Stimulated activated CD4-positive, alpha-beta T cell treated with anti-CD3 and anti-CD28 coated beads, TNF-alpha, amount 100 ng/mL, for 4 hours (primary cell): ENCODE data around the gene TLK1.
"Not testable (repeated sequence)": the region's sequence is repeated elsewhere in the genome, so short reads cannot be mapped to it uniquely, and the experiment has no call there.

Experiments used
- DNase-seq, 3 experiments: peaks; one replicate each; pipeline ENCODE4 v3.0.0-alpha.2; 2020; ENCODE audit warnings: low read depth in 3 of 3

TLK1 gene

DNA sequence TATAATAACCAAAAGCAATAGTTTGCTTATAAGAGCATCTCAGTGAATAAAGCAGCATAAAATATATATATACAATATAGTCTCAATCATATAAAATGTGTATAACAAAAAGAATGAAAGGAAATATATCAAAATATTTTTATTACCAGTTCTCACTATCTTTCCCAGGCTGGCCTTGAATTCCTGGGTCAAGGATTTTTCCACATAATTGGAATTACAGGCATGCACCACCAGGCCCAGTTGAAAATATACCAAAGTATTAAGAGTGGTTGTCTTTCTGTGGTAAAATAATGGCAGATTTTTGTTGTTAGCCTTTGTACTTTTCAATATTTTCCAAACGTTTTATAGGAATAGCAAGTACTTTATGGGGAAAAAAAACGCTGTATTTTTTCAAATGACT is 8.6 kb upstream of the TLK1 start:
- DNase-seq = no peak

DNA sequence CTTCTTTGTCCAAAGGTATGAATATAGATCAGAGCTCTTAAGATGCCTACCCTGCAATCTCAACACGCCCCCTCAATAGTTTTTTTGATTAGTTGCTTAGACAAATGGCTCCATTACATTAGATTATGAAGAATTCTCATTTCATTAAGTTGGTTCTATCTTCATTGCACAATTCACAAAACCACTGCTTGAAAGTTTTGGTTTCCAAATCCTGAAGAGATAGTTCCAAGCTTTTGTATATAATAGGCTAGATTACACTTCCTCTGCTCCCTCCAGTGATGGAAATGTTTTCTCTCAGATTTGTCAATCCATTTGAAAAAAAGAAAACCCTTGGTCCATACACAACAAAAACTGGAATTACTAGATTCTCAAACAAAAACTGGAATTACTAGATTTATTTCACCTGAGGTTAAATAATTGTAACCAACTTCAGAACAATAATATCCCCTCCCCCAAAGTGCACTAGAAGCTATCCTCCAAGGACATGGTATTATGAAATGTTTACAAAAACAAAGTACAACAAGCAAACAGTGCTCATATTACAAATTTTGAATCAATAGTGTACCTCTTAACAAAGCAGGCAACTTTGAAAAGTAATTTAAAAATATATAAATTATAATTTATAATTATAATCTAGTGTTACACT is 6.8 kb upstream of the TLK1 start:
- no peak for DNase-seq

DNA sequence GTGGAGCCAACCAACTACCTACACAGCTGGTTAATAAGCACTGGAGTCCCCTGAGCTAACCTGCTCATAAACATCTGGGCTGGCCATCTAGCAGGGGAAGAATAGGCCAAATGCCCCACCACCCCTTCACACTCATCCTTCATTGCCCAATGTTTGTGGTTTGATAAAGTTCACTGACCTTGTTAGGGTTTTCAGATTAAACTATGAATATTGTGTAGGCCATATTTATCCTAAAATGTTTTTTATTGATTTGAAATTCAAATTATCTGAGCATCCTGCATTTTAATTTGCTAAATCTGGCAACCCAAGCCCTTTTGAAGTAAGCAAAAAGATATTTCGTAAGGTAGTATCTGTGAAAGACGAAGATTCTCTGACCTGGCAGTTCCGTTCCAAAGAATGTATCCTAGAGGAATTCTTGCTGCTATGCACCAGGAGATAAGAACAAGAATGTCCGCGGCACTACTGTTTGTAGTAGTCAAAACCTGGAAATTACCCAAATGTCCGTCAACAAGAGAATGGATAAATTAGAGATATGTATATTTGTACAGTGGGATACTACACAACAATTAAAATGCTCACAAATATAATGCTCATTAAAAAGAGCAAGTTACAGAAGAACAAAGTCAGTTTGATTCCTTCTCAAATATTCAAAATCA is 5.8 kb upstream of the TLK1 start:
- DNase-seq = no peak

DNA sequence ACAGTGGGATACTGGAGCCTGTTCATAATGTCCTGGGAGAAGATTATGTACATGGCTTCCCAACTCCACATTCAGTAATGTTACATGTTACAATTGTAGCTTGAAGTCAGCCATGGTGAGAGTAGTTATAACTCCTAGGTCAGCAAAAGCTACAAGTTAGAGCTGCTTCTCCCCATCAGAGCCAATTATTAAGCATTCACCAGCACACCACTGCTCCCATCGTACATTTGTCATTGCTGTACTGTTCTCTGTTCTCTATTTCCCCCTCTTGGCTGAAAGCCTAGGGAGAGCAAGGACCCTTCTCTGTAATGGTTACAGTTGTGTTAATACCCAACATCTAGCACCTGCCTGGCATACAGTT is 5.3 kb upstream of the TLK1 start:
- no peak for DNase-seq

DNA sequence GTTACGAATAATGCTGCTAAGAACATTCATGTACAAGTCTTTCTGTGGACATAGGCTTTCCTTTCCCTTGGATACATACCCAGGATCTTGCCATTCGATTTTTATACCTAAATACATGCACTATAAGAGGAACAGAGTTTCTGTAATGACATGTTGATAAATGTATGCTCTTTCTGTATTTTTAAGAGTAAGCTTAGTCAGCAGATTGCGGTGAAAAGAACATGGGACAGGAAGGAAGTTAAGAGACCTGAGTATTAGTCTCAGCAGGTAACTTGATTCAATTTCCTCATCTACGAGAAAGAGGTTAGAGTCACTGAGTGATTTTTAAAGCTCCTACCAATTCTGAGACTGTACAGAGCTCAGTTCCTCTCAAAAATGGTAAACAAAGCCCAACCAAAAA is 2.6 kb upstream of the TLK1 start:
- no peak for DNase-seq

DNA sequence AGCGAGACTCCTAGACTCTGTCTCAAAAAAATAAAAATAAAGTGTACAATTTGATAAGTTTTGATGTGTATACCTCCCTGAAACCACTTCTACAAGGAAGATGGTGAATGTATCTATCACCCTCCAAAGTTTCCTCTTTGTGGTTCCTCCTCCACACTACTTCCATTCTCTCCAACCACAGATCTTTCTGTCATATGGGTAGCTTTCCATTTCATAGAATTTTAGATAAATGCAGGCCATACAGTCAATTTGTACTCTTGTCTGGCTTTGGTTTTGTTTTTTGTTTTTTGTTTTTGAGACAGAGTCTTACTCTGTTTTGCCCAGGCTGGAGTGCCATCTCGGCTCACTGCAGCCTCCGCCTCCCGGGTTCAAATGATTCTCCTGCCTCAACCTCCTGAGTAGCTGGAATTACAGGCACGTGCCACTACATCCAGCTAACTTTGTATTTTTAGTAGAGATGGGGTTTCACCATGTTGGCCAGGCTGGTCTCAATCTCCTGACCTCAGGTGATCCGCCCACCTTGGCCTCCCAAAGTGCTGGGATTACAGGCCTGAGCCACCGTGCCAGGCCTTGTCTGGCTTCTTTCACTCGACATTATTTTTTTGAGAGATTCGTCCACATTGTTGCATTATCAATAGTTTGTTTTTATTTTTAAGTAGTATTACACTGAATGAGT is 2.0 kb upstream of the TLK1 start:
- not testable (repeated sequence) for DNase-seq

DNA sequence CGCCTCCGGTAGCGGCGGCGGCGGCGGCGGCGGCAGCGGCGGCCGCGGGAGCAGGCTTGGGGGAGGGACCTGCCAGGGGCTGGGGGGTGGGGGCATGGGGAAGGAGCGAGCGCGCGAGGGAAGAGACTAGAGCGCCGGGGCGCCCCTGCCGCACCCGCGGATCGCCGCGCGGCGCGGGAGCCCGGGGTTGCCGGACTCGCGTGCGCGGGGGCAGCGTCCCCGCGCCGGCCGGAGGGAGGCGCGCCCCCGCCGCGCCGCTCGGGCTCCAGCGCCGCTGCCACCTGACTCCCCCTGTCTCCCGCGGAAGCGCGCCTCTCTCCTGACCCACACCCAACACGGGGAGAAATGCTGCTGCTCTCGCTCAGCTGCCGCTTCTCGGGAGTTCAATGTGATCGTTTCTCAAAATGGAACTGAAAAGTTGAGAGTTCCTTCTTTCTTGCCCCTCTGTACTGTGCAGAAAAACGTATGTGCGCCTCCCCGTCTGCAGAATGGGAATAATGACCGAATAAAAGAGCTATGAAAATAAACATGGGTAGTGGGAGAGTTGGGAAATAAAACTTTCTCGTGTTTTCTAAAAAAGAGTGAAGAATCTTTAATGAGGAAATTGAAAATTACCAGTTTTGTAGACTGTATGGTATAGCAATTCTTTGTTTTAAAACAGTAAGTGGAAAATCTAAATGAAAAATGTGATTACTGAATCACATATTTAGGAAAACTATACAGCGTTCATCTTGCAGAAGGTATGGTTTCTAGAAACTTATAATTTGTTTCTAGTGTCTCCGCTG is 455 bp upstream of the TLK1 start:
- DNase-seq = peak in 2 of 3 experiments; percentile 21 to 36

DNA sequence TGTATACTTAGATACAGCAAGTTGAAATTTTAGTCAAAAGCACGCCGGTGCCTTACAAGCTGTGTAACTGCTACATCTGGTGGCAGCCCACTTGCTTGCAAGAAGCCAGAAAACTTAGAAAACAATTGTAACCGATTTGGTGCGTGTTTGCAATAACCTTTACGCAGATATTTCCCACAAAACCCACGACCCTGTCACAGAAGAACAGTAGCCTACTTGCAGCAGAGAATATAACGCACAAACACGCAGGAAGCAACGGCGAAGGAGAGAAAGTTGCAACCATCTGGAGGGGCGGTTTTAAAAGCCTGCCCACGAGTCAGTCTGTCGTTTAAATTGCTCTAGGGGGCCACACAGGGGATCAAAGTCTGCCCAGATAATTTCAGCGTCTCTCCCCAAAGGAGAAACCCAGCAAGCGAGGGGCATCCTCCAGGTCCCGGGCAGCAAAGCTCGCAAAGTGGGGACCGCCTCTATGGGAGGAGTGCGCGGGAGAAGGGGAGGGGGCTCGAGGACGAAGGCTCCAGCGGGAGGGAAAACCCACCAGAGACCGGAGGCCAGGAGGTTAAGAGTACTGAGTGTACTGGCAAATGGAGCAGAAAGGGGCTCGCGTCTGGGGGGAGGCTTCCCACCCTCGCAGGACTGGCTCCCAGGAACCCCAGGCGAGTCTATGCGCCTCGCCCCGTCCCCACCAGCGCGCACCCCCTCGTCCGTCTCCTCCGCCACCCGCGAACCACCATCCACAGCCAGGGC is 1.1 kb downstream of the TLK1 start:
- peak; percentile 22 to 26 (median 26) for DNase-seq

DNA sequence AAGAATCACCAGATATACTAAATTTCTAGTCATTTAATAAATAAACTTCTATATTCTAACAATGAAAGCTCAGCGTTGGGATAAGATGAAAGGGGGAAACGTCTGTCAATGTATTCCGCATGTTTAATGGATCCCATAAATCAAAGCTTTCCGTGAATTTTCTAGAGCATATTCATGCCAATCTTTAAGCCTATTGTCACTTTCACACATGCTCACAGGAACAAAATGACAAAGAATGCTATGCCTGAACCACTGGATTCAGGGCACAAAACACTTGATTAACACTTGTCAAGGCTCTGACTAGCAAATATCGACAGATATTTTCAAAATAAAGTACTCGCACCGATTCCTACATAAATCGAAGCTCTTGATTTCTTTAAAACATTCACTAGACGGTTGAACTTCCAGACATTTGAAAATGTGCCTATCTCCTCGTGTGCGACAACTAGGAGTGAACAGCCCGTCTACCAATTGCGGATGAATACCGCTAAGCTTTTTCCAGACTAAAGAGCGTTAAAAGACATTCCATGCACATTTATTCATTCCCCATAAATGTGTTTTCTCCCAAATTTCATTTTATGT is 1.8 kb downstream of the TLK1 start:
- DNase-seq = no peak

DNA sequence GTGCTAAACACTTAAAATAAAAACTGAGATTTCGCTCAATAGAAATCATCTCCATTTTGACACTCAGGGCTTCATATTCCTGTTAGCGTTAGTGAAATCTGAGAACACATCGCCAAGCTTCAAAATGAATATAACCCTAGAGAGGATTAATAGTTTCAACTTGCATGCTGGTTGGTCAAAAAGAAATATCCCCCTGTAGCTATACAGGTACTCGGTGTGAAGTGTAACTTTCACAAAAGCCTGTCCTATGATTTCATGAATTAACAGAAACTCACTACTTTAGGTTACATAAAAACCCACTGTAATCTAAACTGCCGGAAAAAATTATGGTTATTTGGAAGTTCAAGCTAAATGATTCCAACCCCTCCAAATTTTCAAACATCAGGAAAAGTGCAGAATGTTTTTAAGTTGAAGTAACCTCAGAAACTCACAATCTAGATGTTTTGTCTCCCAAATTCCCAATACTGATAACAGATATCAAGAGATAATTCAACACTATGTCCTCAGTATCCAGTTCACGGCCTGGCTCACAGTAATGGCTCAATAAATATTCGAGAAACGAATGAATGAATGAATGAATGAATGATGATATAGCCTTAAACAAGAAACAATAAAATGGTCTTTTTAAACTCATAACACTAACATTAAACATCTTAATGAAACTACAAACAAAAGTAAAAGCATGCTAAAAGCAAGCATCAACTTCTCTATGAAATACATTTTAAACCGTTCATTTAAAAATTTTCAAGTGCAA is 2.5 kb downstream of the TLK1 start:
- DNase-seq = no peak

DNA sequence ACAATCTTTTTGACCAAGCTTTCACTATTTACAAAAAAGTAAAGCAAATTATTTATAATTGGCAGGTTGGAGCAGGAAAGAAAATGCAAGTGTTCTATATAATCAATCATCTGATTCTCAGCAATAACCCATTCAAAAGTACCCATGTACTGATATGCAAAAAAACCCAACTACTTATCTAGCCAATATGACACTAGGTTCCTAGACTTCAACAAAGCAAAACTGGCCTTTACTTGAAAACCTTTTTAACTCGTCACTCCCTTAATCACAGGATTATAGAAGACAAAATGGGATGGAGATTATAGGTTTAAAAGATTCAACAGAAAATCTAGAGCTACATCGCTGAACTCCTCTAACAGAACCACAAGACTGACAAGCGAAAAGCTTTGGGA is 3.6 kb downstream of the TLK1 start:
- no peak for DNase-seq

DNA sequence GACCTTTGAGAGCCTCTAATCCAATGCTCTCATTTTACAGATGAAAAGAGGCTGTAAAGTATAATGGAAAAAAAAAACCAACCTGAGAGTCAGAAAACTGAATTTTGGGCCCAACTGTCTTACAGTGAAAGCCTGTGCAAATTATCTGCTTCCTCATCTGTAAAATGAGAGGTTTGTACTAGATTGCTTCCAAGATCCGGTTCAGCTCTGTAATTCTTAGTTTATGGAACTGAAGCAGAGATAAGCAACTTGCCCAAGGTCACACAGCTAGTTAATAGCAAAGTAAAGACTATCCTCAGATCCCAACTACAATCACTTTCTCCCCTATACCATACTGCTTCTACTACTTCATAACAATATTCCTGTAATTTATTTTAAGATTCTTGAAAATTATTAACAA is 6.3 kb downstream of the TLK1 start:
- no peak for DNase-seq

DNA sequence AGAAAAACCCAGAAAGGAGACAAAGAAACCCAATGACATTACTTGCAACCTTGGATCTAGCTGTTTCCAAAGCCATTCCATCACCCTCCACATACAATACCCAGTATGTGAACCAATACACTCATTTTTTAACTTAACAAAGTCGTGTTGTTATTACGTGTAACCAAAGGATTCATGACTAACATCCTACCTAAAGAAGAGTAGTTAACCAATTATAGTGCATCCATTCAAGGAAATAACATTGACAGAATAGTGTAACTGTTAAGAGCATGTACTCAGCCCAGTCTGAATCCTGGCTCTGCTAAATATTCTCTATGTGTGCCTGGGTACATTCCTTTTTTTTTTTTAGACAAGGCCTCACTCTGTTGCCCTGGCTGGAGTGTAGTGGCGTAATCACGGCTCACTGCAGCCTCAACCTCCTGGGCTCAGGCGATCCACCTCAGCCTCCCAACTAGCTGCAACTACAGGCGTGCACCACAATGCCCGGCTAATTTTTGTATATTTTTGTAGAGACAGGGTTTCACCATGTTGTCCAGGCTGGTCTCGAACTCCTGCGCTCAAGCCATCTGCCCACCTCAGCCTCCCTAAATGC is 9.9 kb downstream of the TLK1 start:
- DNase-seq = no peak

DNA sequence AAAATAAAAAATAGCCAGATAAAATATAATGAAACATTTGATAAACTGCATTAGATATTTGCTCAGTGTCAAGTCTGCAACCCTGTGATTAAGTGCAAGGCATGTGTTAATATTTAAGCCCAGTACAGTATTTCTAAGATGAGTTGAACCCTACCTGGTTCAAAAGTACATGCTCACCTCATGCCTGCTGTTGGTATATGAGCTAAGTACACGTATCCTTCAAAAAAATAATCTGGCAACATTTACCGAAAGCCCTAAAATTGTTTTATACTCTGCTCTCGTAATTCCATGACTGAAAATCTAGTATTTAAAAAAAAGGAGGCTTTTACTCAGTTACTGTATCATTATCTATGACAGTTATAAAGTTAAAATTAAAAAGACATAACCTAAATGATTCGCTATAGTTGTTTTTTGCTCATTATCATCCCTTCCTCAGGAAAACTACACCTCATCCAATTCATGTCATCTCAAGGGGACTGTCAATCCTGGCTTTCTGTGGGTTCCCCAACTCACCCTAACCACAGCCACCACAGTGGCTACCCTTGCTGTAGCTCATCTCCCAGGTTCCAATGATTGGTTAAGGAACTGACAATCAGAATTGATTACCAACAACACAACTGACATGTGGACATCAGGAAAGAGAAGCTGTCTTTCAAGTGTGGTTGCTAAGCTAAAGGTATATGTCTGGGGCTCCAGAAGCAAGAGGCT is 10.6 kb downstream of the TLK1 start:
- DNase-seq = no peak

DNA sequence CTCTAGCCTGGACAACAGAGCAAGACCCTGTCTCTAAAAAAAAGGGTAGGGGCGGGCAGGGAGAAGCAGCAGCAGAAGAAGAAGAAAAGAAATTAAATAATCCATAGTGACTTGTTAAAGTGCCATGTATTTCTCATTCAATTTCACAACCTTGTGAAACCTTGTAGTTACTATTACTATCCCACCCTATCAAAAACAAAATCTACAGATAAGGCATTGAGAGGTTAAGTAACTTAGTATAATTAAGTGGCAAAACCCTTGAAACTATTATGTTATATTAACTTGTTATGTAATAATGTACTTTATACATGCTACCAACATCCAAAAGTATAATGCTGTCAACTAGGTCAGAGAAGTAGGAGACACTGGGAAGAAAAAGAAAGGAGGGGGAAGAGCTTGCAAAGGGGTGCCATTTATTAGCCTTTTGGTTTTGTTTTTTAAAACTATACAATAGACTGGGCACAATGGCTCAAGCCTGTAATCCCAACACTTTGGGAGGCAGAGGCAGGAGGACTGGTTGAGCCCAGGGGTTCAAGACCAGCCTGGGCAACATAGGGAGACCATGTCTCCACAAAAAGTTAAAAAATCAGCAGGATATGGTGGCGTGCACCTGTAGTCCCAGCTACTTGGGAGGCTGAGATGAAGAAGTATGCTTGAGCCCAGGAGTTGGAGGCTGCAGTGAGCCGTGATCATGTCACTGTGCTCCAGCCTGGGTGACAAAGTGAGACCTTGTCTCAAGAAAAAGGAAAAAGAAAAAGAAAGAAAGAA is 11.3 kb downstream of the TLK1 start:
- no peak for DNase-seq

DNA sequence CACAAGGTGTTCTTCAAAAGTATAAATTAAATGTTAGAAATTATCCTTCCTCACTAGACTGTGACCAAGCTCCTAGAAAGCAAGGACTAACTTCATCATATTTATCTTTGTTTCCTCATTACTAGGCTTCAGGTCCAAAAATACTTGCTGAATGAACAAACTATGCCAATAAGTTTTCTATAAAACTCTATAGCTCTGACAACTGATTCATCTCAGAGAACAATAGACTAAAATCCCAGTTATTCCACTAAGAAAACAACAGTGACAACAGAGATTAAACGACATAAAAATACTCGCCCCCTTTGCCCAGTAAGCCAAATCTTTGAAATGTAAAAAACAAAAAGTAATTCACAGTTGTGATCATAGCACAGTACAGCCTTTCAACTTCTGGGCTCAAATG is 13.6 kb downstream of the TLK1 start:
- no peak for DNase-seq

DNA sequence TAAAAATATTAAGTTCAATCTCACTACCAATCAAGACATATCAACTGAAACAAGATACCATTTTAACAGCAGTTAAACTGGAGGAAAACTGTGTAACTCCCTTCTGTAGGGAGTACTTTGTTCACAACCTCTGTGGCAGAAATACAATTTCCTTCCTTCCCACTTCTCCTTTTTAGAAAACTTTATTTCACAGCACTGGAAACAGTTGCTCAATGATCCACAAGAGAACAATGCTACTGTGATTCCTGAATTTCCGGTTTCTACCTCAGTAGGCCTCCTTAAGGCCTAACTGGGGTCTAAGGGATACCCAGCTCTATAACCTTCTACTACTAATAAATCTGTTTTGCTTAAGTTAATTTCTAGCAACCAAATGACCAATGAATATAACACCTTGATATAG is 14.1 kb downstream of the TLK1 start:
- no peak for DNase-seq

DNA sequence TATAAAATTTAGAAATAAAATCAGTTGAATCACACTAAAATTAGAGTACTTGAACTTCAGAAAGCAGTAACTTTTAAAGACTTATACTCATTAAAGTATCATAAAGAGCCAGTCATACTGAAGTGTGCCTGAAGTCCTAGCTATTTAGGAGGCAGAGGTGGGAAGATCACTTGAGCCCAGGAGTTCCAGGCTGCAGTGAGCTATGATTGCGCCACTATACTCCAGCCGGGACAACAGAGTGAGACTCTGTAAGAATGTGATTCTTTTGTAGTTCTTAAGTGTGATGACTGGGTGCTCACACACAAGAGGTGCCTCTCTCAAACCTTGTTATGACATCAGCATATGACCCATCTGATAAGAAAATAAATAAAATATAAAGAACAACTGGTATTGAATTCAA is 14.6 kb downstream of the TLK1 start:
- DNase-seq = no peak

DNA sequence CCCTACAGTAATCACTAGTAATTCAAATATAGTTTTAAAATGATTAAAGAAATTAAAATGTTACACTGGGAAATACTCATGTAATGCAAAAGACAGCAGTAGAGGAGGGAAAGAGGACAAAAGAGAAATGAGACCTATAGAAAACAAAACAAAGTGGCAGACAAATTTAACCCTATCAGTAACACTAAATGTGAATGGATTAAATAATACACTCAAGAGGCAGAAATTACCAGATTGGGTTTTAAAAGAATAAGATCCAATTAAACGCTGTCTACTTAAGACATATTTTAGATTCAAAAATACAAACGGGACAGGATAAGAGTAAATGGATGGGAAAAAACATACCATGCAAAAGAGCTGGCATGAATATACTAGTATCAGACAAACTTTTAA is 17.0 kb downstream of the TLK1 start:
- DNase-seq = no peak
